Middle frontal gyrus (tissue), 1 donor: ENCODE measurements around the gene UBE2J1.

ENCODE experiments used
- DNase-seq: peaks from one replicate; pipeline ENCODE4 v3.0.0-alpha.2; 2015; ENCODE audit warnings: low spot score; ENCODE audit errors: extremely low spot score

UBE2J1 gene

GRCh38 chr6:89291256-89291819 lies 61.2 kb downstream of the UBE2J1 start:
- DNase-seq = no peak

GRCh38 chr6:89290401-89291155 lies 61.9 kb downstream of the UBE2J1 start:
- DNase-seq = no peak

GRCh38 chr6:89289710-89290109 lies 62.8 kb downstream of the UBE2J1 start:
- no peak for DNase-seq

GRCh38 chr6:89287351-89288028 lies 65.0 kb downstream of the UBE2J1 start:
- DNase-seq = no peak

- no peak for DNase-seq
Observed at GRCh38 chr6:89286516-89286915, 66.0 kb downstream of the UBE2J1 start.

GRCh38 chr6:89284963-89285735 lies 67.4 kb downstream of the UBE2J1 start:
- DNase-seq = no peak

- no peak for DNase-seq
Observed at GRCh38 chr6:89284081-89284480, 68.4 kb downstream of the UBE2J1 start.

GRCh38 chr6:89282749-89283148 lies 69.8 kb downstream of the UBE2J1 start:
- no peak for DNase-seq

- no peak for DNase-seq
Observed at GRCh38 chr6:89281779-89282246, 70.7 kb downstream of the UBE2J1 start.

GRCh38 chr6:89278956-89279355 lies 73.6 kb downstream of the UBE2J1 start:
- DNase-seq = no peak
